T-cell (primary cell): ENCODE data around the gene ZNF860. TPM values are rescaled to one million over a fixed set of nuclear protein-coding genes. Genes with fewer than 3 reads are reported as not detected.
"Not testable (repeated sequence)": the region's sequence is repeated elsewhere in the genome, so short reads cannot be mapped to it uniquely, and the experiment has no call there.

Experiments
- ATAC-seq, 4 experiments: fragments of 200-7000 bp in 3 of 4; fragments of 150-1000 bp in 1 of 4; cut with Tn5 transposase; replicated peaks in 1 of 4; 1 replicate in 3 of 4; 2 replicates in 1 of 4; pipeline ENCODE4 v1.10.0; 2021; ENCODE audit warnings: moderate library complexity in 3 of 4, mild to moderate bottlenecking in 2 of 4, moderate number of reproducible peaks in 1 of 4
- CTCF ChIA-PET, 2 donors: fragments of 300-600 bp; sonication (Branson Sonifier 250); formaldehyde crosslinking; loops; one replicate each; lab custom pipeline; 2022; ENCODE audit warnings: antibody characterized with exemption in 2 of 2; lab: Charles Lee
- POLR2A ChIA-PET, 2 donors: fragments of 300-600 bp; sonication (Branson Sonifier 250); formaldehyde crosslinking; loops; one replicate each; lab custom pipeline; 2022; ENCODE audit warnings: antibody characterized with exemption in 2 of 2; lab: Charles Lee
- DNase-seq, 35 experiments: peaks; one replicate each; pipeline versions ENCODE4 v3.0.0 to v3.0.0-alpha.2; 2013 to 2023
- H3K27ac ChIP-seq: one replicate; pipeline ENCODE4 v1.5.1; 2013; ENCODE audit warnings: low read length
- H3K27me3 ChIP-seq, 2 experiments: replicated peaks in 1 of 2; 1 replicate in 1 of 2; 2 replicates in 1 of 2; pipeline versions ENCODE4 v1.6.1 to v1.7.0; 2013; ENCODE audit warnings: low read length in 1 of 2, mixed read lengths in 1 of 2; ENCODE audit not compliant: control insufficient read depth in 2 of 2, insufficient read depth in 2 of 2; ENCODE audit errors: extremely low read depth in 1 of 2
- H3K36me3 ChIP-seq, 2 donors: 1 replicate in 1 of 2; 2 replicates in 1 of 2; pipeline versions ENCODE4 v1.6.1 to v1.7.0; 2013; ENCODE audit warnings: low read length in 1 of 2; ENCODE audit not compliant: control insufficient read depth in 2 of 2, insufficient read depth in 1 of 2; ENCODE audit errors: extremely low read depth in 1 of 2
- H3K4me1 ChIP-seq, 2 experiments: 1 replicate in 1 of 2; 2 replicates in 1 of 2; pipeline versions ENCODE4 v1.6.1 to v1.7.0; 2013; ENCODE audit warnings: low read length in 2 of 2, mixed read lengths in 1 of 2; ENCODE audit not compliant: insufficient read depth in 2 of 2, control insufficient read depth in 1 of 2; ENCODE audit errors: extremely low read depth in 1 of 2
- H3K4me3 ChIP-seq, 2 donors: 1 replicate in 1 of 2; 2 replicates in 1 of 2; pipeline versions ENCODE4 v1.5.1 to v1.7.0; 2013; ENCODE audit warnings: mild to moderate bottlenecking in 2 of 2, low read length in 1 of 2, moderate library complexity in 1 of 2; ENCODE audit not compliant: control insufficient read depth in 1 of 2; ENCODE audit errors: extremely low read depth in 1 of 2
- H3K9me3 ChIP-seq: 2 replicates; pipeline ENCODE4 v1.7.0; 2013
- H3K27ac Mint-ChIP-seq, 2 donors: one replicate each; pipeline ENCODE4 v1.8.0; 2020 to 2021; ENCODE audit warnings: mild to moderate bottlenecking in 2 of 2, mixed read lengths in 2 of 2
- H3K27me3 Mint-ChIP-seq, 2 donors: one replicate each; pipeline ENCODE4 v1.8.0; 2021 to 2022; ENCODE audit warnings: mixed read lengths in 2 of 2
- H3K36me3 Mint-ChIP-seq: one replicate; pipeline ENCODE4 v1.8.0; 2021; ENCODE audit warnings: mixed read lengths
- H3K4me1 Mint-ChIP-seq, 3 donors: one replicate each; pipeline ENCODE4 v1.8.0; 2020 to 2022; ENCODE audit warnings: mixed read lengths in 3 of 3, mild to moderate bottlenecking in 1 of 3
- H3K4me3 Mint-ChIP-seq, 3 donors: one replicate each; pipeline ENCODE4 v1.8.0; 2020 to 2022; ENCODE audit warnings: mild to moderate bottlenecking in 3 of 3, mixed read lengths in 3 of 3, moderate library complexity in 3 of 3
- H3K9me3 Mint-ChIP-seq, 3 donors: one replicate each; pipeline ENCODE4 v1.8.0; 2020 to 2022; ENCODE audit warnings: mixed read lengths in 3 of 3
- WGBS: methylation state at CpG from one replicate; pipeline ENCODE4 v1.1.5; 2013; ENCODE audit warnings: missing lambda C conversion rate; ENCODE audit not compliant: insufficient coverage; 5-methylcytosine and 5-hydroxymethylcytosine counted together
- total RNA-seq, 35 experiments: library from RNA in 6 of 35; stranded (reverse) in 6 of 35; fragments of 120-200 nt in 1 of 35; gene quantifications; one replicate each; pipeline versions ENCODE4 v1.2.1 to v1.2.4 and lab custom pipeline; 2013 to 2026

The ZNF860 gene
- total RNA-seq, 5 donors from 2014 or later (not counting 1 experiment from before 2014, with no cell fraction given), result 0.25 to 1.3 (median 0.99) TPM; not detected in 2

DNA sequence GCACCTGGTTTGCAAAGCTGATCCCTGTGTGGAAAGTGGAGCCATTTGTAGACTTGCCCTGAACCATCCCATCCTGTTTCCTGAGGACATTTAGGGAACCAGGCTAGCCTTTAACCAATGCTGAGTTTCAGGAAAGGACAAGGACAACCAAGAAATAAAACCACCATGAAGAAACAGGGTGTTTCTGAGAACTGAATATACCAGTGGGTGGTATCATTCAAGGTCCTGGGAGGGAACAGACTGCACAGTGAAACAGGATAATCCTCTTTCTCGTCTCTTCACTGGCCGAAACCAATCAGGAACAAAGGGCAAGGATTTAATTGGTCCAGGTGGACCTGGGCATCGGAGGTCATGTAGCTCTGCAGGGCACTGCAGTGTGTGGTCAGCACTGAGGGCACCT, 21.8 kb downstream of the ZNF860 start:
- H3K36me3 Mint-ChIP-seq, result no peaks in the 10 kb centered on the region
- Histone ChIP-seq H3K4me3 (no peak overlapping the region), H3K4me1 (no peaks in the 10 kb centered on the region), H3K9me3 (no peaks in the 10 kb centered on the region), H3K36me3 (no peaks in the 10 kb centered on the region), H3K27me3 (peaks cover 0 to 12% of the 10 kb centered on the region in 2 experiments), H3K27ac (no peak overlapping the region)
- no peak overlapping the region for H3K4me3 Mint-ChIP-seq
- H3K4me1 Mint-ChIP-seq, result no peaks in the 10 kb centered on the region
- WGBS, result 100% methylated on average over 1 of the region's 3 CpGs
- ChIA-PET POLR2A (no interaction called here), CTCF (no interaction called here)
- no peak overlapping the region for H3K27ac Mint-ChIP-seq
- H3K9me3 Mint-ChIP-seq, result no peaks in the 10 kb centered on the region
- ATAC-seq (no peak), DNase-seq (no peak)
- peaks cover 17 to 37% of the 10 kb centered on the region in 2 donors for H3K27me3 Mint-ChIP-seq

DNA sequence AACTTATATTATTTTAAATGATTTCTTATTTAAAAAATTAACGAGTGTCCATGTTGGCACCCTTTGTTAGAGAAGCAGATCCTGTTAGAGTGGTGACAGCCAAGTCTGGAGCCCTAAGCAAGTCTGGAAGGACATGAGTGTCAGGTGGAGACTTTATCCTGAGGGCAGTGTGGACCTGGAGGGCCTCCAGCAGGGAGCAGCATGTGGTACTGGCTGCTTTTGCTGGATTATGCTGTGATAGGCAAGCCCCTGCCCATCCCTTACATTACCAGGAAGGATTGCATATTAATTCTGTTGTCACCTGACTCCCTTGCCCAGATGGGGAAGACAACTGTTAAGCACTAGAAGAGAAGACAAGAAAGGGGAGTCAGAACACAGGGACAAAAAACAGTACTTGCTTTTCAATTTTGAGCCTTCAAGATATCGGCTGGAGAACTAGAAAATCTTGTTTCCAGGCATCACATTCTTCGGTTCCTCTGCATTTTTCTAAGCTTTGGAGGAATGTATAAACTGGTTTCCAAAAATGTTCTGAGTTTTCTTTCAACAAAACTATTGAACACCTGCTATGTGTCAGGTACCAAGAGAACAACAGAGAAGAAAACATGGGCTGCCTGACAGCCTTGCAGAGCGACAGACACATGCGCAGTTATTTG, 22.7 kb downstream of the ZNF860 start:
- Histone ChIP-seq H3K9me3 (no peaks in the 10 kb centered on the region), H3K27me3 (peaks cover 0 to 14% of the 10 kb centered on the region in 2 experiments), H3K27ac (no peak overlapping the region), H3K4me1 (peaks cover 0 to under 1% of the 10 kb centered on the region in 2 experiments), H3K4me3 (no peak overlapping the region), H3K36me3 (no peaks in the 10 kb centered on the region)
- Mint-ChIP-seq H3K4me3 (no peak overlapping the region), H3K36me3 (no peaks in the 10 kb centered on the region), H3K4me1 (peaks cover 0 to 1% (median 0%) of the 10 kb centered on the region in 3 donors), H3K9me3 (no peaks in the 10 kb centered on the region), H3K27ac (no peak overlapping the region), H3K27me3 (peaks cover 17 to 30% of the 10 kb centered on the region in 2 donors)
- ChIA-PET CTCF (no interaction called here), POLR2A (no interaction called here)
- DNase-seq (no peak), ATAC-seq (no peak)
- 93% methylated on average over 3 of the region's 5 CpGs for WGBS

DNA sequence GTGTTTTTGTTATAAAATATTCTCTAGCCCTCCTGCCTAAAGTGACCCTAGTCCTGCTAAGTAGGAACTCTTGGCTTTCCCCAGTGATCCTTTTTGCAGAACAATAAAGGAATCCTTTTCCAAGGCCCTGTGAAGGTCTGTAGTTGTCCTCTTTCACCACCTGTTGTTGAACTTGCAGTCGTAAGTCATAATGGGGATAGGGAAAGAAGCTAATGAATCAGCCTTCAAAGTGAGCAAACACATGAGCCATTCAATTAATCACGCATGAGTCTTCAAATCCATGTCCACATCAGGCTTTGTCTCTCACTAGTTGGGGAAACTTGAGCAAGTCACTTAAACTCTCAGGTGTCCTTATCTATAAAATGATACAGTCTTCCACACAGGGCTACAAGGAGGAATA, 27.6 kb downstream of the ZNF860 start:
- Histone ChIP-seq H3K4me1 (peaks cover 0 to 5% of the 10 kb centered on the region in 2 experiments), H3K27me3 (peaks cover 0 to 15% of the 10 kb centered on the region in 2 experiments), H3K9me3 (no peaks in the 10 kb centered on the region), H3K4me3 (no peak overlapping the region), H3K36me3 (no peaks in the 10 kb centered on the region), H3K27ac (no peak overlapping the region)
- no peaks in the 10 kb centered on the region for H3K36me3 Mint-ChIP-seq
- peaks cover 4 to 9% (median 8%) of the 10 kb centered on the region in 3 donors for H3K4me1 Mint-ChIP-seq
- H3K27me3 Mint-ChIP-seq, result peaks cover 17 to 19% of the 10 kb centered on the region in 2 donors
- no CpG with 5 or more reads among the region's 2 CpGs for WGBS
- no peak for DNase-seq
- H3K9me3 Mint-ChIP-seq, result no peaks in the 10 kb centered on the region
- H3K4me3 Mint-ChIP-seq, result no peak overlapping the region
- ATAC-seq, result no peak
- ChIA-PET CTCF (no interaction called here), POLR2A (no interaction called here)
- H3K27ac Mint-ChIP-seq, result no peak overlapping the region

DNA sequence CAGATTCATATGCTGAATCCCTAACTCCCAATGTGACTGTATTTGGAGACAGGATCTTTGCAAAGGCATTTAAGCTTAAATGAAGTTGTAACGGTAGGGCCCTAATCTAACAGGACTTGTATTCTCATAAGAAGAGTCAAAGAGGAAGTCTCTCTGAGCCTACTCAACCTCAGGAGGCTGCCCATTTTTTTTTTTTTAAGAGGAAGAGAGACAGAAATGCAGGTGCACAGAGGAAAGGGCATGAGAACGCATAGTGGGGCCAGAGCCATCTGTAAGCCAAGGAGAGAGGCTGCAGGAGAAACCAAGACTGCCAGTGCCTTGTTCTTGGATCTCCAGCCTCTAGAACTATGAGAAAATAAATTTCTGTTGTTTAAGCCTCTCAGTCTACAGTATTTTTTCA, 28.4 kb downstream of the ZNF860 start:
- Histone ChIP-seq H3K4me1 (peaks cover 0 to 5% of the 10 kb centered on the region in 2 experiments), H3K9me3 (no peaks in the 10 kb centered on the region), H3K27ac (no peak overlapping the region), H3K4me3 (no peak overlapping the region), H3K36me3 (no peaks in the 10 kb centered on the region), H3K27me3 (peaks cover 0 to 15% of the 10 kb centered on the region in 2 experiments)
- peaks cover 4 to 9% (median 8%) of the 10 kb centered on the region in 3 donors for H3K4me1 Mint-ChIP-seq
- POLR2A ChIA-PET, result no interaction called here
- no peak overlapping the region for H3K4me3 Mint-ChIP-seq
- H3K36me3 Mint-ChIP-seq, result no peaks in the 10 kb centered on the region
- DNase-seq (no peak), ATAC-seq (no peak)
- CTCF ChIA-PET, result no interaction called here
- H3K9me3 Mint-ChIP-seq, result no peaks in the 10 kb centered on the region
- WGBS, result 11% methylated on average over 1 of the region's 2 CpGs
- H3K27me3 Mint-ChIP-seq, result peaks cover 16 to 17% of the 10 kb centered on the region in 2 donors
- H3K27ac Mint-ChIP-seq, result no peak overlapping the region

DNA sequence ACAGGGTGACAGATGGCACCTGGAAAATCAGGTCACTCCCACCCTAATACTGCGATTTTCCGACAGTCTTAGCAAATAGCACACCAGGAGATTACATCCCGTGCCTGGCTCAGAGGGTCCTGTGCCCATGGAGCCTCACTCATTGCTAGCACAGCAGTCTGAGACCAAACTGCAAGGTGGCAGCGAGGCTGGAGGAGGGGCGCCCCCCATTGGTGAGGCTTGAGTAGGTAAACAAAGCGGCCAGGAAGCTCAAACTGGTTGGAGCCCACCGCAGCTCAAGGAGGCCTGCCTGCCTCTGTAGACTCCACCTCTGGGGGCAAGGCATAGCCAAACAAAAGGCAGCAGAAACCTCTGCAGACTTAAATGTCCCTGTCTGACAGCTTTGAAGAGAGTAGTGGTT, 29.1 kb downstream of the ZNF860 start:
- H3K4me3 ChIP-seq, H3K36me3 Mint-ChIP-seq, H3K4me1 ChIP-seq, H3K4me3 Mint-ChIP-seq, H3K9me3 Mint-ChIP-seq, CTCF ChIA-PET, ATAC-seq, H3K4me1 Mint-ChIP-seq, H3K36me3 ChIP-seq, DNase-seq, POLR2A ChIA-PET, H3K27ac ChIP-seq, H3K27ac Mint-ChIP-seq, H3K9me3 ChIP-seq: not testable (repeated sequence)
- peaks cover 12 to 16% of the 10 kb centered on the region in 2 donors for H3K27me3 Mint-ChIP-seq
- WGBS, result 90% methylated on average over 5 of the region's 7 CpGs
- H3K27me3 ChIP-seq, result peaks cover 0 to 12% of the 10 kb centered on the region in 2 experiments

DNA sequence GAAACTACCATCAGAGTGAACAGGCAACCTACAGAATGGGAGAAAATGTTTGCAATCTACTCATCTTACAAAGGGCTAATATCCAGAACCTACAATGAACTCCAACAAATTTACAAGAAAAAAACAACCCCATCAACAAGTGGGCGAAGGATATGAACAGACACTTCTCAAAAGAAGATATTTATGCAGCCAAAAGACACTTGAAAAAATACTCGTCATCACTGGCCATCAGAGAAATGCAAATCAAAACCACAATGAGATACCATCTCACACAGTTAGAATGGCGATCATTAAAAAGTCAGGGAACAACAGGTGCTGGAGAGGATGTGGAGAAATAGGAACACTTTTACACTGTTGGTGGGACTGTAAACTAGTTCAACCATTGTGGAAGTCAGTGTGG, 34.1 kb downstream of the ZNF860 start:
- H3K27me3 Mint-ChIP-seq, H3K36me3 ChIP-seq, H3K27ac ChIP-seq, H3K4me1 Mint-ChIP-seq, H3K4me1 ChIP-seq, CTCF ChIA-PET, DNase-seq, POLR2A ChIA-PET, H3K9me3 Mint-ChIP-seq, H3K27me3 ChIP-seq, H3K4me3 Mint-ChIP-seq, H3K36me3 Mint-ChIP-seq, H3K9me3 ChIP-seq, ATAC-seq, H3K27ac Mint-ChIP-seq, H3K4me3 ChIP-seq: not testable (repeated sequence)
- no CpG with 5 or more reads among the region's 3 CpGs for WGBS
